B cell (primary cell): ENCODE measurements around the gene HFE. TPM values are rescaled to one million over a fixed set of nuclear protein-coding genes. Genes with fewer than 3 reads are reported as not detected.
A peak's percentile ranks its signal among the peaks of the same experiment; 100 is the strongest.

Experiments used
- ATAC-seq: fragments of 200-7000 bp; cut with Tn5 transposase; one replicate; pipeline ENCODE4 v1.10.0; 2021; ENCODE audit warnings: low read depth, mild to moderate bottlenecking, moderate number of reproducible peaks, moderate library complexity
- CTCF ChIA-PET: fragments of 350-600 bp; sonication (Branson Sonifier 250); formaldehyde crosslinking; loops from one replicate; lab custom pipeline; 2021; ENCODE audit warnings: antibody characterized with exemption, inconsistent platforms; lab: Charles Lee
- POLR2A ChIA-PET: fragments of 350-600 bp; sonication (Branson Sonifier 250); formaldehyde crosslinking; loops from one replicate; lab custom pipeline; 2021; ENCODE audit warnings: antibody characterized with exemption; lab: Charles Lee
- DNase-seq: peaks from one replicate; pipeline ENCODE4 v3.0.0; 2013
- H2AFZ ChIP-seq: 2 replicates; pipeline ENCODE4 v1.6.1; 2012; ENCODE audit warnings: mild to moderate bottlenecking, low read depth, low read length; ENCODE audit not compliant: insufficient read depth, poor library complexity, severe bottlenecking
- H3K27ac ChIP-seq, 2 donors: 1 replicate in 1 of 2; 2 replicates in 1 of 2; pipeline ENCODE4 v1.5.1; 2012 to 2013; ENCODE audit warnings: low read length in 2 of 2, mild to moderate bottlenecking in 2 of 2, moderate library complexity in 1 of 2
- H3K27me3 ChIP-seq, 4 experiments: fragments of 200-600 bp in 1 of 4; sonication (generic) in 1 of 4; replicated peaks in 1 of 4; 1 replicate in 2 of 4; 2 replicates in 2 of 4; pipeline versions ENCODE4 v1.6.1 to v1.7.0; 2013 to 2016; ENCODE audit warnings: low read length in 3 of 4, mild to moderate bottlenecking in 2 of 4, mixed read lengths in 1 of 4, moderate library complexity in 1 of 4; ENCODE audit not compliant: insufficient read depth in 4 of 4, control insufficient read depth in 3 of 4; ENCODE audit errors: control extremely low read depth in 1 of 4
- H3K36me3 ChIP-seq, 2 experiments: replicated peaks in 1 of 2; 1 replicate in 1 of 2; 2 replicates in 1 of 2; pipeline versions ENCODE4 v1.6.1 to v1.7.1; 2013; ENCODE audit warnings: low read length in 1 of 2; ENCODE audit not compliant: insufficient read depth in 2 of 2, control insufficient read depth in 1 of 2; ENCODE audit errors: control extremely low read depth in 1 of 2, extremely low read depth in 1 of 2
- H3K4me1 ChIP-seq, 2 donors: fragments of 200-600 bp in 1 of 2; sonication (generic) in 1 of 2; 1 replicate in 1 of 2; 2 replicates in 1 of 2; pipeline versions ENCODE4 v1.5.1 to v1.6.1; 2013 to 2017; ENCODE audit warnings: low read length in 2 of 2; ENCODE audit not compliant: control insufficient read depth in 2 of 2, insufficient read depth in 2 of 2
- H3K4me2 ChIP-seq: replicated peaks from 2 replicates; pipeline ENCODE3; 2012; ENCODE audit warnings: mild to moderate bottlenecking, low read depth, low read length; ENCODE audit not compliant: poor library complexity, severe bottlenecking
- H3K4me3 ChIP-seq, 5 experiments: fragments of 200-600 bp in 1 of 5; sonication (generic) in 1 of 5; 1 replicate in 3 of 5; 2 replicates in 2 of 5; pipeline versions ENCODE4 v1.5.1 to v1.7.0; 2011 to 2016; ENCODE audit warnings: low read length in 4 of 5, mild to moderate bottlenecking in 4 of 5, low read depth in 2 of 5, control low read depth in 1 of 5, moderate library complexity in 1 of 5; ENCODE audit not compliant: insufficient read depth in 1 of 5; ENCODE audit errors: control extremely low read depth in 1 of 5, extremely low read depth in 1 of 5
- H3K79me2 ChIP-seq: fragments of 200-600 bp; sonication (generic); one replicate; pipeline ENCODE4 v1.6.0; 2016; ENCODE audit warnings: low read length; ENCODE audit not compliant: control insufficient read depth, insufficient read depth
- H3K9ac ChIP-seq: fragments of 200-600 bp; sonication (generic); 2 replicates; pipeline ENCODE4 v1.6.1; 2017; ENCODE audit warnings: mild to moderate bottlenecking, low read length, moderate library complexity
- H3K9me3 ChIP-seq, 3 donors: one replicate each; pipeline versions ENCODE4 v1.6.1 to v1.7.1; 2013; ENCODE audit warnings: low read length in 2 of 3; ENCODE audit not compliant: control insufficient read depth in 2 of 3, insufficient read depth in 1 of 3; ENCODE audit errors: control extremely low read depth in 1 of 3
- H4K20me1 ChIP-seq: 2 replicates; pipeline ENCODE4 v1.6.0; 2012; ENCODE audit warnings: mild to moderate bottlenecking, low read length; ENCODE audit not compliant: insufficient read depth, control insufficient read depth, poor library complexity, severe bottlenecking
- H3K27ac Mint-ChIP-seq: one replicate; pipeline ENCODE4 v1.8.0; 2021; ENCODE audit warnings: mixed read lengths
- H3K27me3 Mint-ChIP-seq: one replicate; pipeline ENCODE4 v1.8.0; 2021; ENCODE audit warnings: mixed read lengths
- H3K4me1 Mint-ChIP-seq: one replicate; pipeline ENCODE4 v1.8.0; 2021; ENCODE audit warnings: mixed read lengths
- H3K4me3 Mint-ChIP-seq: one replicate; pipeline ENCODE4 v1.8.0; 2021; ENCODE audit warnings: mixed read lengths
- H3K9me3 Mint-ChIP-seq: one replicate; pipeline ENCODE4 v1.8.0; 2022; ENCODE audit warnings: mixed read lengths; ENCODE audit not compliant: insufficient read depth
- EZH2 ChIP-seq: IDR thresholded peaks from 2 replicates; pipeline ENCODE4 v1.6.1; 2012; ENCODE audit warnings: borderline replicate concordance, low read depth, mild to moderate bottlenecking, moderate library complexity, low read length; ENCODE audit not compliant: insufficient read depth, poor library complexity, severe bottlenecking
- WGBS: methylation state at CpG from one replicate; pipeline ENCODE4 v1.1.5; 2013; ENCODE audit warnings: missing lambda C conversion rate; ENCODE audit not compliant: insufficient coverage; 5-methylcytosine and 5-hydroxymethylcytosine counted together
- intact Hi-C: fragments of 100-400 bp; cut with micrococcal nuclease; formaldehyde crosslinking; loops from one replicate; pipeline ENCODE4 v1.10.0; 2022
- polyA plus RNA-seq: library from polyadenylated mRNA; depleted of rRNA; stranded (reverse); fragments of >200 nt; gene quantifications from 2 replicates; pipeline ENCODE4 v1.2.3, GENCODE V29; 2012
- total RNA-seq, 2 donors: library from RNA; stranded (reverse); fragments of 120-200 nt in 1 of 2; gene quantifications; 1 replicate in 1 of 2; 2 replicates in 1 of 2; pipeline versions ENCODE4 v1.2.3 to v1.2.4, GENCODE V29; 2013 to 2022
- TF ChIP-seq, protein P1 (sequence below): fragments of 200-600 bp; IDR thresholded peaks from one replicate; pipeline ENCODE4 v1.8.0; 2022; ENCODE audit warnings: antibody characterized with exemption, mild to moderate bottlenecking

Gene HFE
- total and polyA plus RNA-seq, 2 donors (not counting 1 experiment from before 2014, with no cell fraction given), result 5.9 to 6.3 TPM

DNA sequence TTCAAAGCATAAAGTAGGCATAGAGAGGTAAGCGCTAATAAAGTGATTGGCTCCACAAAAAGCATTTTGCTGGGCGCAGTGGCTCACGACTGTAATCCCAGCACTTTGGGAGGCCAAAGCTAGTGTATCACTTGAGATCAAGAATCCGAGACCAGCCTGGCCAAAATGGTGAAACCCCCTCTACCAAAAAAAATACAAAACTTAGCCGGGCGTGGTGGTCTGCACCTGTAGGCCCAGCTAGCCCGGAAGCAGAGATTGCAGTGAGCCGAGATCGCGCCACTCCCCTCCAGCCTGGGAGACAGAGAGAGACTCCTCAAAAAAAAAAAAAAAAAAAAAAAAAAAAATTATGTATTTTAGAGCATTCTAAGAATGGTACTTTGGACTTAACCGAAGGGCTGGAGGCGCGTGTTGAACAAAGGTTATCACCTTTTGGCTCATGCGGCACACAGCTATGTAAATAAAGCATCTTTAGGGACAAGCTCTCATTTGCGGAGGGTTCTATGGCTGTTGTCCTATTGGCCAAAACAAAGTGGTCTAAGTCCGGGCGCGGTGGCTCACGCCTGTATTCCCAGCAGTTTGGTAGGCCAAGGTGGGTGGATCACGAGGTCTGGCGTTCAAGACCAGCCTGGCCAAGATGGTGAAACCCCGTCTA lies 17.4 kb downstream of the HFE start:
- TF ChIP-seq, protein P1, sequence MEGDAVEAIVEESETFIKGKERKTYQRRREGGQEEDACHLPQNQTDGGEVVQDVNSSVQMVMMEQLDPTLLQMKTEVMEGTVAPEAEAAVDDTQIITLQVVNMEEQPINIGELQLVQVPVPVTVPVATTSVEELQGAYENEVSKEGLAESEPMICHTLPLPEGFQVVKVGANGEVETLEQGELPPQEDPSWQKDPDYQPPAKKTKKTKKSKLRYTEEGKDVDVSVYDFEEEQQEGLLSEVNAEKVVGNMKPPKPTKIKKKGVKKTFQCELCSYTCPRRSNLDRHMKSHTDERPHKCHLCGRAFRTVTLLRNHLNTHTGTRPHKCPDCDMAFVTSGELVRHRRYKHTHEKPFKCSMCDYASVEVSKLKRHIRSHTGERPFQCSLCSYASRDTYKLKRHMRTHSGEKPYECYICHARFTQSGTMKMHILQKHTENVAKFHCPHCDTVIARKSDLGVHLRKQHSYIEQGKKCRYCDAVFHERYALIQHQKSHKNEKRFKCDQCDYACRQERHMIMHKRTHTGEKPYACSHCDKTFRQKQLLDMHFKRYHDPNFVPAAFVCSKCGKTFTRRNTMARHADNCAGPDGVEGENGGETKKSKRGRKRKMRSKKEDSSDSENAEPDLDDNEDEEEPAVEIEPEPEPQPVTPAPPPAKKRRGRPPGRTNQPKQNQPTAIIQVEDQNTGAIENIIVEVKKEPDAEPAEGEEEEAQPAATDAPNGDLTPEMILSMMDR, result no peak
- TF ChIP-seq EZH2, result no peak
- ChIA-PET CTCF (interaction anchor here (0.6 to 3.7 kb wide), 9 partner anchors 12 to 88 kb away, joined by 3 to 37 read pairs (median 3); partner anchors contain the start of gene HFE), POLR2A (interaction anchor here (0.6 to 3.4 kb wide), 18 partner anchors 8 to 1761 kb away, joined by 3 to 63 read pairs (median 9); a partner anchor contains a TSS)
- H3K27ac Mint-ChIP-seq, result peak overlapping the region; percentile 99
- H2AFZ ChIP-seq, result peak overlapping the region; percentile 71
- peak overlapping the region; percentile 61 for H3K9ac ChIP-seq
- H4K20me1 ChIP-seq, result no peaks in the 10 kb centered on the region
- H3K4me2 ChIP-seq, result peak overlapping the region; percentile 71
- H3K9me3 ChIP-seq, result peaks cover 0 to 22% (median 0%) of the 10 kb centered on the region in 3 donors
- peak overlapping the region; percentile 88 for H3K4me3 Mint-ChIP-seq
- no peaks in the 10 kb centered on the region for H3K79me2 ChIP-seq
- no peaks in the 10 kb centered on the region for H3K36me3 ChIP-seq
- ATAC-seq, result no peak
- peaks cover 15% of the 10 kb centered on the region for H3K4me1 Mint-ChIP-seq
- H3K4me1 ChIP-seq, result peaks cover 5 to 15% of the 10 kb centered on the region in 2 donors
- no peak for DNase-seq
- H3K4me3 ChIP-seq, result peak overlapping the region; percentile 52 to 81 (median 62)
- no peaks in the 10 kb centered on the region for H3K27me3 ChIP-seq
- peak overlapping the region; percentile 78 to 79 for H3K27ac ChIP-seq
- intact Hi-C loops, result loop anchor here (1.0 to 5.0 kb wide), 2 partner anchors 53 to 168 kb away; a partner anchor contains a TSS
- H3K27me3 Mint-ChIP-seq, result no peaks in the 10 kb centered on the region
- 58% methylated on average over 13 of the region's 22 CpGs for WGBS
- H3K9me3 Mint-ChIP-seq, result peaks cover 3% of the 10 kb centered on the region
